GM18517 (cell line): ENCODE results near the gene SYCN.

Experiments
- ATAC-seq: cut with Tn5 transposase; IDR thresholded peaks from one replicate; pipeline ENCODE4 v1.9.1; 2021; ENCODE audit warnings: mild to moderate bottlenecking, moderate library complexity; ENCODE audit not compliant: unreplicated experiment

SYCN gene

GRCh38 chr19:39196320-39196719, 7.7 kb downstream of the SYCN start:
- no peak for ATAC-seq

GRCh38 chr19:39195755-39196154, 8.3 kb downstream of the SYCN start:
- no peak for ATAC-seq

DNA sequence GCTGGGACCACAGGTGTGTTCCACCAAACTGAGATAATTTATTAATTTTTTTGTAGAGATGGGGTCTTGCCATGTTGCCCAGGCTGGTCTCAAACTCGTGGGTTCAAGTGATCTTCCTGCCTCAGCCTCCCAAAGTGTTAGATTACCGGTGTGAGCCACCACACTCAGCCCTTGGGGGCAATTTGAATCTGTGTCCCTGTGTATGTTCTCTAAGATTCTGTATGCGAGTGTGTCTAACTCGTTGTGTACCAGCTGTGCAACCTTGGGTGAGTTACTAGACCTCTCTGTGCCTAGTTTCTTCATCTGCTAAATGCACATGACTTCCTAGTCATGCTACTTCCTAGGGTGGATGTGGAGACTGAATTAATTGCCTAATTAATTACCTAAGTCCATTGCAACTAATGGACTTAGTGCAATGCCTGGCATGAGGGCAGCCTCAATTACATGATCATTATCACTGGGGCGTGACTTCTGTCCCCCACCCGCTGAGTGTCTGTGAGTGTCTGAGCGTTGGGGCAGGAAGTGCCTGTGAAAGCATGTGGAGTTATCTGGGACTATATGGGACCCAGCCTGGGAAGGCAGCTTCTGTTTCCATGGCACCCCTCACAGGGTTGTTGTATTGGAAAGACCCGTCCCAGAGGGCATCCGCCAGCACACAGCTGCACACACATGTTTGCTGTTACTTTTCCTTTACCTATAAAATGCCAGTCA, 9.1 kb downstream of the SYCN start:
- ATAC-seq: no peak

GRCh38 chr19:39193803-39194202, 10.3 kb downstream of the SYCN start:
- ATAC-seq: no peak

- no peak for ATAC-seq
Measured at GRCh38 chr19:39192846-39193245, 11.2 kb downstream of the SYCN start.

GRCh38 chr19:39190768-39191167, 13.3 kb downstream of the SYCN start:
- ATAC-seq: no peak

GRCh38 chr19:39188960-39189359, 15.1 kb downstream of the SYCN start:
- no peak for ATAC-seq

- ATAC-seq: no peak
Measured at GRCh38 chr19:39187552-39187943, 16.5 kb downstream of the SYCN start.

GRCh38 chr19:39186391-39186790, 17.7 kb downstream of the SYCN start:
- ATAC-seq: no peak

DNA sequence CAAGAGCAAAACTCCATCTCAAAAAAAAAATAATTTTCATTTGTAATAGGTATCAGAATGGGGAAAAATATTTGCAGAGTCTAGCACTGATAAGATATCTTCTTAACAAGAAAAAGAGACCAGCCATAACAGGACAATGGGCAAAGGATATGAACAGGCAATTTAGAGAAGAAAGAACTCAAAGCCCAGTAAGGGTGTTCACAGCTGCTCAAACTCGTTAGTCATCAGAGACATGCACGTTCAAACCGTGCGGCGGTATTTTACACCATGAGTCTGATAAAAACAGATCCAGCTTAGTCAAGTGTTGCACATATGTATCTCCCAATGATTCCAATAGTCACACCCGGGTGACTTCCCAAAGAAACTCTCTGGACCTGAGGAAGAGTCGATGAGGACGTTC, 21.0 kb downstream of the SYCN start:
- no peak for ATAC-seq

DNA sequence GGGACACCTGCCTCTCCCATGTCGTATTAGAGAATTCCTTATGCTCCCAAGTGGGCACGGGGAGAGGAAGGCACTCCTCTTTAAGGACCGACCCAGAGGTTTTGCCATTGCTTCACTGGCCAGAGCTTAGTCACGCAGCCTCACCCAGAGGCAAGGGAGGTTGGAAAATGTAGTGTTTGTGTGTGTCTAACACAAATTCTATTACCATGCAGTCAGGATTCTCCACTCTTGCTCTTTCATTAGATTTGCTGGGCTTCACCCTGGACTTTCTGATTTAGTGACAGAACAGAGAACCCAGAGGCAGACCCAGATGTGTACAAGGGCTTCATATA, 21.9 kb downstream of the SYCN start:
- ATAC-seq: no peak

DNA sequence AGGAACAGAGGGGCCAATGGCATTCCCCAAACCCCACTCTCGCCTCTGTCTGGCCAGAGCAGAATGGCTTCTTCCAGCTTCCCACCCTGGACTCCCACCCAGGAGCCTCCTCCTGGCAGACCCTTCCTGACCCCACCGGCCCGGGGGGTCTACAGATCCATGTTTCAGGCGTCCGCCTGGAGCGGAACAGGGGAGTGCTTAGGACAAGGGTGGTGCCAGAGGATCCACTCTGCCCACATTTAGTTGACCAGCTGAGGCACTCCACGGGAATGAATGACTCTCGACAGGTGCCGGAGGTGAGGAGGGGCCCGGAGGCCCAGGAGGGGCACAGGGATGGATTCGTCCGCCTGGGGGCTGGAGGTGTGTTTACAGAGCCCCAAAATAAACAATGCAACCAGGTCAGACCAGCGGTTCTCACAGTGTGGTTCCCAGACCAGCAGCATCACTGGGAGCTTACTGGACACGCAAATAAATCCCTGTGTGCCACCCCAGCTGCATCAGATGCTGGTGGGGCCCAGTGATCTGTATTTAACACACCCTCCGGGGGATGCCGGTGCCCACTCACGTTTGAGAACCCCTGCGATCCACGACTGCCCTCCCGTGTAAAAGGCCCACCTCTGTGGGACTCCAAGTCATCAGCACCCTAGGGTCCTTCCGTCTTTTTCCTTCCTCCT, 22.4 kb downstream of the SYCN start:
- ATAC-seq: no peak

DNA sequence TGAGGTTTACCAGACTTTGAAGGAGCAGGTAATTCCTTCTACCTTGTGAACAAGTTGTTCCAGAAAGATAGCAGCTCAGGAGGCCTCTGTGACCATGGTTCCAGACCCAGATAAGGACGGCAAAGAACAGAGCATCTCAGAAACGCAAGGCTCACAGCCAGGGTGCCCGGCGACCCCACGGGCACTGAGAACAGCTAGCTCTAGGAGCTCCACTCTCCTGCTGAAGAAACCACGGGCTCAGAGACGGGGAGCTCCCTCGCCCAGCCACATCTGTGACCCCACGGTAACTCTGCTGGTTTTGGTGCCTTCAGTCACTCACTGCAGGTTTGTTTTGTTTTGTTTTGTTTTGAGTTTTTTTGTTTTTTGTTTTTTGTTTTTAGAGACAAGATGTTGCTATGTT, 23.3 kb downstream of the SYCN start:
- no peak for ATAC-seq

GRCh38 chr19:39179754-39180153, 24.3 kb downstream of the SYCN start:
- no peak for ATAC-seq

GRCh38 chr19:39178296-39179006, 25.6 kb downstream of the SYCN start:
- ATAC-seq: no peak

GRCh38 chr19:39177736-39178135, 26.3 kb downstream of the SYCN start:
- ATAC-seq: no peak

- no peak for ATAC-seq
Measured at GRCh38 chr19:39177110-39177699, 26.9 kb downstream of the SYCN start.

GRCh38 chr19:39175564-39175963, 28.5 kb downstream of the SYCN start:
- ATAC-seq: no peak

- ATAC-seq: no peak
Measured at GRCh38 chr19:39174558-39175544, 29.2 kb downstream of the SYCN start.

DNA sequence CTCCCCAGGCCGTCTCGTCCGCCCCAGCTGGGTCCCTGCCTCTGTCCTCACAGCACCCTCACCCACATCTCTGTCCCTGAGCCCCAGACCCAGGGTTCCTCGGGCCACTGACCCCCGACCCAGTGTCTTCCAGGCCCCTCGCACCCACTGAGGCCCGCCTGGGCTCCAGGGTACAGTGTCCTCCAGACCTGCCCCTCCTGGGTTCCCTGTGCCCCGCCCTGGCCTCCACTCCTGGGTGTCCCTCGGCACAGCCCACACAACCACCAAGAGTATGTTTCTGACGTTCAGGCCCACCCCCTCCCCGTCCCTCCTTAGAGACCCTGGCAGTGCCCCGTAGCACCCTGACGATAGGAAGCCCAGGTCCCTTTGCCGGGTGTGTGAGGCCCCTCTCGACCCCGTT, 29.9 kb downstream of the SYCN start:
- no peak for ATAC-seq
